HG03342 (cell line): ENCODE results near the gene OR1F1.
"Not testable (repeated sequence)": the region's sequence is repeated elsewhere in the genome, so short reads cannot be mapped to it uniquely, and the experiment has no call there.

Source experiments
- ATAC-seq: cut with Tn5 transposase; IDR thresholded peaks from one replicate; pipeline ENCODE4 v1.9.1; 2021; ENCODE audit warnings: mild to moderate bottlenecking, moderate library complexity; ENCODE audit not compliant: unreplicated experiment

The OR1F1 gene

GRCh38 chr16:3173892-3174617 lies 13.9 kb upstream of the OR1F1 start:
- ATAC-seq = no peak

GRCh38 chr16:3174618-3175148 lies 13.3 kb upstream of the OR1F1 start:
- no peak for ATAC-seq

GRCh38 chr16:3175157-3176093 lies 12.6 kb upstream of the OR1F1 start:
- no peak for ATAC-seq

- no peak for ATAC-seq
These were observed 8.4 kb upstream of the OR1F1 start for GRCh38 chr16:3179651-3180050.

- ATAC-seq = no peak
These were observed 7.5 kb upstream of the OR1F1 start for GRCh38 chr16:3180445-3180878.

- ATAC-seq = not testable (repeated sequence)
These were observed 5.8 kb upstream of the OR1F1 start for GRCh38 chr16:3182293-3182607.

GRCh38 chr16:3182608-3183444 lies 5.2 kb upstream of the OR1F1 start:
- ATAC-seq = no peak

- ATAC-seq = no peak
These were observed 4.4 kb upstream of the OR1F1 start for GRCh38 chr16:3183445-3184139.

GRCh38 chr16:3186946-3187690 lies 886 bp upstream of the OR1F1 start:
- ATAC-seq = no peak

- ATAC-seq = no peak
These were observed 596 bp downstream of the OR1F1 start for GRCh38 chr16:3188675-3188924.

- no peak for ATAC-seq
These were observed 1.2 kb downstream of the OR1F1 start for GRCh38 chr16:3188925-3189825.

GRCh38 chr16:3189869-3190268 lies 1.9 kb downstream of the OR1F1 start:
- ATAC-seq = no peak

- no peak for ATAC-seq
These were observed 2.9 kb downstream of the OR1F1 start for GRCh38 chr16:3190949-3191353.

GRCh38 chr16:3192476-3193019 lies 4.5 kb downstream of the OR1F1 start:
- ATAC-seq = no peak

- no peak for ATAC-seq
These were observed 5.5 kb downstream of the OR1F1 start for GRCh38 chr16:3193221-3194212.

GRCh38 chr16:3194792-3195191 lies 6.8 kb downstream of the OR1F1 start:
- ATAC-seq = no peak

- no peak for ATAC-seq
These were observed 8.0 kb downstream of the OR1F1 start for GRCh38 chr16:3195975-3196374.
